ENCODE data around the gene GIMD1.

Gene GIMD1

GRCh38 chr4:106312997-106313522, 55.5 kb downstream of the GIMD1 start:
- DNase-seq = no peak

- DNase-seq = no peak
These were observed 56.2 kb downstream of the GIMD1 start for GRCh38 chr4:106312377-106312776.

Measured in activated CD4-positive, alpha-beta T cell treated with anti-CD3 and anti-CD28 coated beads, Interleukin-10, Interleukin-2, amounts not matched to agents 100 ng/mL and 50 ng/mL, durations not matched to agents 16 hours and 8 hours (primary cell).